HG03139 (cell line): ENCODE data around the gene LTA4H.

Experiments
- ATAC-seq: cut with Tn5 transposase; IDR thresholded peaks from one replicate; pipeline ENCODE4 v1.9.1; 2021; ENCODE audit not compliant: unreplicated experiment

LTA4H gene

GRCh38 chr12:95962222-95962621 is 73.2 kb downstream of the LTA4H start:
- ATAC-seq, result no peak

- no peak for ATAC-seq
These were observed 75.1 kb downstream of the LTA4H start for GRCh38 chr12:95960241-95960640.

GRCh38 chr12:95959107-95959506 is 76.3 kb downstream of the LTA4H start:
- no peak for ATAC-seq

- ATAC-seq, result no peak
These were observed 78.7 kb downstream of the LTA4H start for GRCh38 chr12:95956557-95957145.

- no peak for ATAC-seq
These were observed 79.7 kb downstream of the LTA4H start for GRCh38 chr12:95955549-95956159.

GRCh38 chr12:95953000-95953399 is 82.4 kb downstream of the LTA4H start:
- no peak for ATAC-seq

GRCh38 chr12:95951515-95951914 is 83.9 kb downstream of the LTA4H start:
- no peak for ATAC-seq
